NAMALWA (cell line): ENCODE results near the gene DHRS11.

ENCODE experiments used
- DNase-seq: peaks from one replicate; pipeline ENCODE4 v3.0.0-alpha.2; 2015; ENCODE audit warnings: low spot score

The DHRS11 gene

GRCh38 chr17:36614081-36614480 lies 22.4 kb downstream of the DHRS11 start:
- DNase-seq, result no peak

GRCh38 chr17:36614933-36615332 lies 23.3 kb downstream of the DHRS11 start:
- no peak for DNase-seq

- DNase-seq, result no peak
Observed at GRCh38 chr17:36616061-36617029, 24.7 kb downstream of the DHRS11 start.

- no peak for DNase-seq
Observed at GRCh38 chr17:36617773-36618172, 26.1 kb downstream of the DHRS11 start.

- DNase-seq, result no peak
Observed at GRCh38 chr17:36623281-36623680, 31.6 kb downstream of the DHRS11 start.

- no peak for DNase-seq
Observed at GRCh38 chr17:36625188-36625587, 33.5 kb downstream of the DHRS11 start.

- no peak for DNase-seq
Observed at GRCh38 chr17:36627101-36627500, 35.4 kb downstream of the DHRS11 start.

- DNase-seq, result no peak
Observed at GRCh38 chr17:36628576-36628975, 36.9 kb downstream of the DHRS11 start.

GRCh38 chr17:36629252-36629847 lies 37.7 kb downstream of the DHRS11 start:
- DNase-seq, result peak; percentile 84

GRCh38 chr17:36629970-36630502 lies 38.4 kb downstream of the DHRS11 start:
- DNase-seq, result no peak

- no peak for DNase-seq
Observed at GRCh38 chr17:36631022-36631421, 39.3 kb downstream of the DHRS11 start.

- DNase-seq, result no peak
Observed at GRCh38 chr17:36632916-36633771, 41.5 kb downstream of the DHRS11 start.

GRCh38 chr17:36640346-36640745 lies 48.7 kb downstream of the DHRS11 start:
- no peak for DNase-seq

- DNase-seq, result no peak
Observed at GRCh38 chr17:36640836-36641235, 49.2 kb downstream of the DHRS11 start.

- DNase-seq, result no peak
Observed at GRCh38 chr17:36641331-36641876, 49.7 kb downstream of the DHRS11 start.

GRCh38 chr17:36641877-36642845 lies 50.5 kb downstream of the DHRS11 start:
- DNase-seq, result no peak

- no peak for DNase-seq
Observed at GRCh38 chr17:36643086-36643685, 51.5 kb downstream of the DHRS11 start.

- DNase-seq, result no peak
Observed at GRCh38 chr17:36645422-36645821, 53.7 kb downstream of the DHRS11 start.

- no peak for DNase-seq
Observed at GRCh38 chr17:36647636-36648035, 56.0 kb downstream of the DHRS11 start.

- DNase-seq, result no peak
Observed at GRCh38 chr17:36650096-36650775, 58.6 kb downstream of the DHRS11 start.
